Activated T-cell treated with anti-CD3 and anti-CD28 coated beads, Interleukin-2, amount 50 U/mL, for 72 hours (primary cell): ENCODE results near the gene OR9A4. TPM values are rescaled to one million over a fixed set of nuclear protein-coding genes. Genes with fewer than 3 reads are reported as not detected.

Experiments
- ATAC-seq, 2 donors: fragments of 150-1000 bp; cut with Tn5 transposase; replicated peaks in 1 of 2; 2 replicates each; pipeline ENCODE4 v1.10.0; 2021; ENCODE audit warnings: moderate library complexity in 2 of 2, mild to moderate bottlenecking in 1 of 2
- DNase-seq, 2 donors: peaks; one replicate each; pipeline ENCODE4 v3.0.0; 2021 to 2022; ENCODE audit warnings: mixed read lengths in 1 of 2
- H3K27ac Mint-ChIP-seq: one replicate; pipeline ENCODE4 v1.8.0; 2022; ENCODE audit warnings: mild to moderate bottlenecking, moderate library complexity, mixed read lengths
- H3K27me3 Mint-ChIP-seq: one replicate; pipeline ENCODE4 v1.8.0; 2022; ENCODE audit warnings: low read depth, mixed read lengths
- H3K36me3 Mint-ChIP-seq, 2 donors: one replicate each; pipeline ENCODE4 v1.8.0; 2022; ENCODE audit warnings: mixed read lengths in 2 of 2, mild to moderate bottlenecking in 1 of 2; ENCODE audit not compliant: insufficient read depth in 2 of 2
- H3K4me1 Mint-ChIP-seq: one replicate; pipeline ENCODE4 v1.8.0; 2022; ENCODE audit warnings: low read depth, mixed read lengths
- H3K4me3 Mint-ChIP-seq, 2 donors: one replicate each; pipeline ENCODE4 v1.8.0; 2022; ENCODE audit warnings: mild to moderate bottlenecking in 2 of 2, mixed read lengths in 2 of 2, moderate library complexity in 2 of 2
- H3K9me3 Mint-ChIP-seq, 2 donors: one replicate each; pipeline ENCODE4 v1.8.0; 2022; ENCODE audit warnings: mixed read lengths in 2 of 2
- total RNA-seq, 2 donors: library from RNA; stranded (reverse); gene quantifications; one replicate each; pipeline ENCODE4 v1.2.3, GENCODE V29; 2022

Gene OR9A4
- total RNA-seq, 2 donors from 2014 or later, result not detected

GRCh38 chr7:141950806-141951205, 34.6 kb downstream of the OR9A4 start:
- no peak for ATAC-seq
- Mint-ChIP-seq H3K9me3 (no peaks in the 10 kb centered on the region), H3K27me3 (no peaks in the 10 kb centered on the region), H3K4me1 (no peaks in the 10 kb centered on the region), H3K36me3 (no peaks in the 10 kb centered on the region), H3K4me3 (no peak overlapping the region), H3K27ac (no peak overlapping the region)
- no peak for DNase-seq

- Mint-ChIP-seq H3K36me3 (no peaks in the 10 kb centered on the region), H3K9me3 (peaks cover 0 to 3% of the 10 kb centered on the region in 2 donors), H3K27ac (no peak overlapping the region), H3K4me3 (no peak overlapping the region), H3K27me3 (no peaks in the 10 kb centered on the region), H3K4me1 (no peaks in the 10 kb centered on the region)
- DNase-seq (no peak), ATAC-seq (no peak)
These were observed 36.3 kb downstream of the OR9A4 start for GRCh38 chr7:141952461-141952860.

GRCh38 chr7:141954334-141954733, 38.1 kb downstream of the OR9A4 start:
- Mint-ChIP-seq H3K9me3 (peaks cover 0 to 3% of the 10 kb centered on the region in 2 donors), H3K27ac (no peak overlapping the region), H3K4me1 (no peaks in the 10 kb centered on the region), H3K4me3 (no peak overlapping the region), H3K36me3 (no peaks in the 10 kb centered on the region), H3K27me3 (no peaks in the 10 kb centered on the region)
- ATAC-seq (no peak), DNase-seq (no peak)

- Mint-ChIP-seq H3K9me3 (peaks cover 0 to 3% of the 10 kb centered on the region in 2 donors), H3K27ac (no peak overlapping the region), H3K27me3 (no peaks in the 10 kb centered on the region), H3K36me3 (no peaks in the 10 kb centered on the region), H3K4me1 (no peaks in the 10 kb centered on the region), H3K4me3 (no peak overlapping the region)
- no peak for ATAC-seq
- no peak for DNase-seq
These were observed 39.9 kb downstream of the OR9A4 start for GRCh38 chr7:141956084-141956483.

- no peaks in the 10 kb centered on the region for H3K36me3 Mint-ChIP-seq
- H3K4me1 Mint-ChIP-seq, result no peaks in the 10 kb centered on the region
- no peak for DNase-seq
- H3K27ac Mint-ChIP-seq, result no peak overlapping the region
- peaks cover 3 to 5% of the 10 kb centered on the region in 2 donors for H3K9me3 Mint-ChIP-seq
- H3K4me3 Mint-ChIP-seq, result no peak overlapping the region
- no peaks in the 10 kb centered on the region for H3K27me3 Mint-ChIP-seq
- ATAC-seq, result no peak
These were observed 44.7 kb downstream of the OR9A4 start for GRCh38 chr7:141960687-141961422.

Other genes with a start within 250 kb of the OR9A4 start
- 10 to 100 TPM; 43.2 to 48.7 TPM for gene DENND11, start 214.2 kb upstream of the OR9A4 start, total RNA-seq
- gene WEE2, start 208.0 kb upstream of the OR9A4 start, total RNA-seq, result not detected
- gene SSBP1, start 178.0 kb upstream of the OR9A4 start, total RNA-seq, result 100 to 1,000 TPM; 126 to 131 TPM
- gene TAS2R3, start 152.3 kb upstream of the OR9A4 start, total RNA-seq, result 1 to 10 TPM; 1.8 TPM
- gene TAS2R4, start 139.7 kb upstream of the OR9A4 start, total RNA-seq, result 1 to 10 TPM; 1.1 to 1.4 TPM
- 1 to 10 TPM; 1.3 to 2.3 TPM for gene TAS2R5, start 126.2 kb upstream of the OR9A4 start, total RNA-seq
- not detected for gene PRSS37, start 74.9 kb upstream of the OR9A4 start, total RNA-seq
- gene CLEC5A, start 30.6 kb downstream of the OR9A4 start, total RNA-seq, result not detected
- gene TAS2R38, start 57.4 kb downstream of the OR9A4 start, total RNA-seq, result not detected
- gene MGAM, start 79.5 kb downstream of the OR9A4 start, total RNA-seq, result under 1 TPM; 0.42 to 0.91 TPM
- under 1 TPM; 0.02 to 0.09 TPM for gene MGAM2, start 195.3 kb downstream of the OR9A4 start, total RNA-seq